Measurements from ENCODE around the gene PTPRM.

- TF ChIP-seq POLR2A (IDR thresholded peaks at IDR 0.05) = no peak
- TF ChIP-seq CTCF (IDR thresholded peaks at IDR 0.05) = no peak
Measured at GRCh38 chr18:8046441-8046840, 479.3 kb downstream of the PTPRM start.
